Keratinocyte (primary cell): Measurements from ENCODE around the gene PTPN13.

Experiments used
- EZH2 ChIP-seq: IDR thresholded peaks from one replicate; pipeline ENCODE4 v1.6.1; 2012; ENCODE audit warnings: inconsistent platforms, mild to moderate bottlenecking, low read length, moderate library complexity
- TF ChIP-seq, protein P1 (sequence below), 3 experiments: IDR thresholded peaks in 1 of 3; conservative IDR thresholded peaks in 1 of 3; optimal IDR thresholded peaks in 1 of 3; 2 replicates in 2 of 3; 3 replicates in 1 of 3; pipeline versions ENCODE3 to v1.5.1; 2011; ENCODE audit warnings: low read length in 3 of 3, mild to moderate bottlenecking in 3 of 3, moderate library complexity in 2 of 3, control low read depth in 1 of 3, inconsistent platforms in 1 of 3; ENCODE audit not compliant: insufficient read depth in 2 of 3; ENCODE audit errors: extremely low read depth in 1 of 3

DNA sequence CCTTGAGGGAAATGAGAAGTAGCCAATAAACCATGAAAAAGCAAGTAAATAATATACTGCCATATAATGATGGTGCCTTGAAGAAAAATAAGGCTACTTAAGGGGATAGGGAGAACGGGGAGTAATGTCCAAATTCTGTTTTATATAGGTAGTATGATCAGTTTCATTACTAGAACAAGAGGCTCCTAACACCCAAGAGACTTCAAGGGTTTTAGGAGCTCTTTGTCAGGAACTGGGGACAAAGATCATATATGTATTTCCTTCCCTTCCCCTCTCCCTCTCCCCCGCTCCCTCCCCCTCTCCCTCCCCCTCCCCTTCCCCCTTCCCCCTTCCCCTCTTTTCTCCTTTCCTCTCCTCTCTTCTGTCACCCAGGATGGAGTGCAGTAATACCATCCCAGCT, 127.3 kb downstream of the PTPN13 start:
- TF ChIP-seq, protein P1, sequence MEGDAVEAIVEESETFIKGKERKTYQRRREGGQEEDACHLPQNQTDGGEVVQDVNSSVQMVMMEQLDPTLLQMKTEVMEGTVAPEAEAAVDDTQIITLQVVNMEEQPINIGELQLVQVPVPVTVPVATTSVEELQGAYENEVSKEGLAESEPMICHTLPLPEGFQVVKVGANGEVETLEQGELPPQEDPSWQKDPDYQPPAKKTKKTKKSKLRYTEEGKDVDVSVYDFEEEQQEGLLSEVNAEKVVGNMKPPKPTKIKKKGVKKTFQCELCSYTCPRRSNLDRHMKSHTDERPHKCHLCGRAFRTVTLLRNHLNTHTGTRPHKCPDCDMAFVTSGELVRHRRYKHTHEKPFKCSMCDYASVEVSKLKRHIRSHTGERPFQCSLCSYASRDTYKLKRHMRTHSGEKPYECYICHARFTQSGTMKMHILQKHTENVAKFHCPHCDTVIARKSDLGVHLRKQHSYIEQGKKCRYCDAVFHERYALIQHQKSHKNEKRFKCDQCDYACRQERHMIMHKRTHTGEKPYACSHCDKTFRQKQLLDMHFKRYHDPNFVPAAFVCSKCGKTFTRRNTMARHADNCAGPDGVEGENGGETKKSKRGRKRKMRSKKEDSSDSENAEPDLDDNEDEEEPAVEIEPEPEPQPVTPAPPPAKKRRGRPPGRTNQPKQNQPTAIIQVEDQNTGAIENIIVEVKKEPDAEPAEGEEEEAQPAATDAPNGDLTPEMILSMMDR (optimal IDR thresholded peaks at IDR 0.05 in 1 of 3, IDR thresholded peaks at IDR 0.05 in 1 of 3, conservative IDR thresholded peaks at IDR 0.05 in 1 of 3; ENCODE audit: extremely low read depth in 1 of 3, insufficient read depth in 2 of 3, low read length in 3 of 3), result no peak
- no peak for TF ChIP-seq EZH2
